ENCODE results near the gene ERRFI1. TPM values are rescaled to one million over a fixed set of nuclear protein-coding genes. Genes with fewer than 3 reads are reported as not detected.

ERRFI1 gene
- total RNA-seq, 4 donors from 2014 or later = 108 to 313 (median 204) TPM

GRCh38 chr1:8023995-8024313, 2.2 kb downstream of the ERRFI1 start:
- DNase-seq (ENCODE audit: low spot score) (no peak), ATAC-seq (ENCODE audit: low FRiP score) (no peak)
- no peak for TF ChIP-seq CTCF (IDR thresholded peaks at IDR 0.05)

GRCh38 chr1:8023287-8023994, 2.7 kb downstream of the ERRFI1 start:
- no peak for TF ChIP-seq CTCF (IDR thresholded peaks at IDR 0.05)
- DNase-seq (ENCODE audit: low spot score) (no peak), ATAC-seq (ENCODE audit: low FRiP score) (no peak)

GRCh38 chr1:8022395-8023286, 3.5 kb downstream of the ERRFI1 start:
- ATAC-seq (ENCODE audit: low FRiP score) (no peak), DNase-seq (ENCODE audit: low spot score) (no peak)
- TF ChIP-seq CTCF (IDR thresholded peaks at IDR 0.05) = no peak

- no peak for TF ChIP-seq CTCF (IDR thresholded peaks at IDR 0.05)
- ATAC-seq (ENCODE audit: low FRiP score) = no peak
- DNase-seq (ENCODE audit: low spot score) = no peak
Measured at GRCh38 chr1:8021676-8022266, 4.3 kb downstream of the ERRFI1 start.

GRCh38 chr1:8020032-8020431, 6.1 kb downstream of the ERRFI1 start:
- TF ChIP-seq CTCF (IDR thresholded peaks at IDR 0.05) = no peak
- DNase-seq (ENCODE audit: low spot score) (no peak), ATAC-seq (ENCODE audit: low FRiP score) (no peak)

GRCh38 chr1:8019229-8019620, 6.9 kb downstream of the ERRFI1 start:
- DNase-seq (ENCODE audit: low spot score) (no peak), ATAC-seq (ENCODE audit: low FRiP score) (no peak)
- TF ChIP-seq CTCF (IDR thresholded peaks at IDR 0.05) = no peak
